Caco-2 (cell line): ENCODE measurements around the gene DCXR. TPM values are rescaled to one million over a fixed set of nuclear protein-coding genes. Genes with fewer than 3 reads are reported as not detected.

Source experiments
- BruUV-seq: library from RNA; stranded (reverse); fragments of 400-500 nt; replicated peaks from 2 replicates; lab custom pipeline; 2021; lab: Mats Ljungman, UMichigan
- CTCF ChIA-PET: fragments of 300-600 bp; sonication (Branson Sonifier 250); formaldehyde crosslinking; loops from one replicate; lab custom pipeline; 2022; ENCODE audit warnings: antibody characterized with exemption; lab: Charles Lee
- POLR2A ChIA-PET: fragments of 300-600 bp; sonication (Branson Sonifier 250); formaldehyde crosslinking; loops from one replicate; lab custom pipeline; 2022; ENCODE audit warnings: antibody characterized with exemption; lab: Charles Lee
- DNase-seq, 2 experiments: peaks; one replicate each; pipeline versions ENCODE4 v3.0.0 to v3.0.0-alpha.2; 2020 to 2022
- H3K27me3 ChIP-seq: replicated peaks from 2 replicates; pipeline ENCODE4 v1.6.0; 2011; ENCODE audit warnings: low read length; ENCODE audit not compliant: control insufficient read depth, insufficient read depth
- H3K36me3 ChIP-seq: 2 replicates; pipeline ENCODE4 v1.5.1; 2011; ENCODE audit warnings: low read length; ENCODE audit not compliant: control insufficient read depth, insufficient read depth
- H3K4me1 ChIP-seq: fragments of 250-450 bp; sonication (Bioruptor Pico); 2 replicates; pipeline ENCODE4 v1.5.1; 2020; ENCODE audit warnings: mild to moderate bottlenecking
- H3K4me3 ChIP-seq: 2 replicates; pipeline ENCODE4 v1.5.1; 2011; ENCODE audit warnings: low read depth, mild to moderate bottlenecking, control low read depth, low read length
- H3K9me3 ChIP-seq: fragments of 250-450 bp; sonication (Bioruptor Pico); 2 replicates; pipeline ENCODE4 v1.5.1; 2020; ENCODE audit warnings: mild to moderate bottlenecking, moderate library complexity
- H3K27ac Mint-ChIP-seq: one replicate; pipeline ENCODE4 v1.8.0; 2022; ENCODE audit warnings: mixed read lengths; ENCODE audit not compliant: unreplicated experiment
- H3K27me3 Mint-ChIP-seq: one replicate; pipeline ENCODE4 v1.8.0; 2022; ENCODE audit warnings: mixed read lengths; ENCODE audit not compliant: insufficient read depth, unreplicated experiment
- H3K36me3 Mint-ChIP-seq: one replicate; pipeline ENCODE4 v1.8.0; 2022; ENCODE audit warnings: mild to moderate bottlenecking, mixed read lengths; ENCODE audit not compliant: insufficient read depth, unreplicated experiment
- H3K4me1 Mint-ChIP-seq: one replicate; pipeline ENCODE4 v1.8.0; 2022; ENCODE audit warnings: low read depth, mixed read lengths; ENCODE audit not compliant: unreplicated experiment
- H3K4me3 Mint-ChIP-seq: one replicate; pipeline ENCODE4 v1.8.0; 2022; ENCODE audit warnings: mild to moderate bottlenecking, moderate library complexity, mixed read lengths; ENCODE audit not compliant: unreplicated experiment
- H3K9me3 Mint-ChIP-seq: one replicate; pipeline ENCODE4 v1.8.0; 2022; ENCODE audit warnings: mixed read lengths; ENCODE audit not compliant: unreplicated experiment
- intact Hi-C: fragments of 100-400 bp; cut with micrococcal nuclease; formaldehyde crosslinking; loops from one replicate; pipeline ENCODE4 v1.10.0; 2022; ENCODE audit not compliant: unreplicated experiment
- total RNA-seq: library from RNA; stranded (reverse); gene quantifications from 2 replicates; pipeline ENCODE4 v1.2.3, GENCODE V29; 2022
- TF ChIP-seq, protein P1 (sequence below), 2 experiments: fragments of 200-600 bp in 1 of 2; IDR thresholded peaks; 1 replicate in 1 of 2; 2 replicates in 1 of 2; pipeline versions ENCODE4 v1.5.1 to v1.8.0; 2011 to 2022; ENCODE audit warnings: antibody characterized with exemption in 1 of 2, control low read depth in 1 of 2, inconsistent platforms in 1 of 2, low read depth in 1 of 2, low read length in 1 of 2, mild to moderate bottlenecking in 1 of 2, moderate library complexity in 1 of 2; ENCODE audit not compliant: insufficient read depth in 1 of 2, severe bottlenecking in 1 of 2, unreplicated experiment in 1 of 2

DCXR gene
- total RNA-seq, 1 experiment from 2014 or later = 197 TPM

DNA sequence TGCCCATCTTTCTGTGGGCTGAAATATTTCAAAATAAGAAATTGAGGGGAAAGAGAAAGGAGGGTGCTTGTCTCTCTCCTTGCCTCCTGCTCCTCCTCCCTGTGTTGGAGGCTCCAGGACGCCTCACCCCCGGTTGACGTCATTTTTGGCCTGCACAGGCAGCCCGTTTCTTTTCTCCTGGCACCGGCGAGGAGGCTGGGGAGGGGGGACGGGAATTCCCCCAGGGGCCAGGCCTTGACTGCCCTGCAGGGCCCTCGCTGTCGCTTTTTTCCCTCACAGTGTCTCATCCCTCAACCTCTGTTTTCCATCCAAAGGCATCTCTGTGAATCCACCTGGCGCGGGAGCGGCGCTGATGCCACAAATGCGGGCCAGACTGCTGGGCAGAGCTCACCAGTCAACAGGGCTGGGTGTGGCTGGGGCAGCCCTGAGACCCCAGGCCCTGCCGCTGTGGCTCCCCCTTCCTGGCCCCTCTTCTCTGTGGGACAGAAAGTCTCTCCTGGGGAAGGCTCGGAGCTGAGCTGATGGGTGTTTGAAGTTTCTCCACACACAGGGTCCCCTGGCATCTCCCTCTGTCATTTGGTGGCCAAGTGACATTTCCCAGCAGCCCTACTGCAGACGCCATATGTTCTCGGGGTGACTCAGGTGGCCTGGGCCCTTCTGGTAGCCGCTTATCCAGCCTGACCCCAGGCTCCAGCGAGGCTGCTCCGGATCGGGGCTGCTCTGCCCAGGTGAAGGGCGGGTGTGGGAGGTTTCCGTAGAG lies 30.8 kb downstream of the DCXR start:
- TF ChIP-seq, protein P1, sequence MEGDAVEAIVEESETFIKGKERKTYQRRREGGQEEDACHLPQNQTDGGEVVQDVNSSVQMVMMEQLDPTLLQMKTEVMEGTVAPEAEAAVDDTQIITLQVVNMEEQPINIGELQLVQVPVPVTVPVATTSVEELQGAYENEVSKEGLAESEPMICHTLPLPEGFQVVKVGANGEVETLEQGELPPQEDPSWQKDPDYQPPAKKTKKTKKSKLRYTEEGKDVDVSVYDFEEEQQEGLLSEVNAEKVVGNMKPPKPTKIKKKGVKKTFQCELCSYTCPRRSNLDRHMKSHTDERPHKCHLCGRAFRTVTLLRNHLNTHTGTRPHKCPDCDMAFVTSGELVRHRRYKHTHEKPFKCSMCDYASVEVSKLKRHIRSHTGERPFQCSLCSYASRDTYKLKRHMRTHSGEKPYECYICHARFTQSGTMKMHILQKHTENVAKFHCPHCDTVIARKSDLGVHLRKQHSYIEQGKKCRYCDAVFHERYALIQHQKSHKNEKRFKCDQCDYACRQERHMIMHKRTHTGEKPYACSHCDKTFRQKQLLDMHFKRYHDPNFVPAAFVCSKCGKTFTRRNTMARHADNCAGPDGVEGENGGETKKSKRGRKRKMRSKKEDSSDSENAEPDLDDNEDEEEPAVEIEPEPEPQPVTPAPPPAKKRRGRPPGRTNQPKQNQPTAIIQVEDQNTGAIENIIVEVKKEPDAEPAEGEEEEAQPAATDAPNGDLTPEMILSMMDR (IDR thresholded peaks at IDR 0.05; ENCODE audit: insufficient read depth in 1 of 2, low read depth in 1 of 2, low read length in 1 of 2, severe bottlenecking in 1 of 2, unreplicated experiment in 1 of 2) = no peak
- Mint-ChIP-seq H3K4me1 (no peaks in the 10 kb centered on the region), H3K36me3 (peaks cover 17% of the 10 kb centered on the region), H3K27ac (no peak overlapping the region), H3K4me3 (no peak overlapping the region), H3K9me3 (no peaks in the 10 kb centered on the region), H3K27me3 (no peaks in the 10 kb centered on the region)
- ChIA-PET POLR2A (no interaction called here), CTCF (no interaction called here)
- Histone ChIP-seq H3K36me3 (no peaks in the 10 kb centered on the region; the same call in 1 of the 2 replicates), H3K4me1 (peaks cover 19% of the 10 kb centered on the region), H3K27me3 (no peaks in the 10 kb centered on the region), H3K4me3 (no peak overlapping the region), H3K9me3 (no peaks in the 10 kb centered on the region)
- intact Hi-C loops = no loop called here
- BruUV-seq = no TSS peak
- DNase-seq = no peak

DNA sequence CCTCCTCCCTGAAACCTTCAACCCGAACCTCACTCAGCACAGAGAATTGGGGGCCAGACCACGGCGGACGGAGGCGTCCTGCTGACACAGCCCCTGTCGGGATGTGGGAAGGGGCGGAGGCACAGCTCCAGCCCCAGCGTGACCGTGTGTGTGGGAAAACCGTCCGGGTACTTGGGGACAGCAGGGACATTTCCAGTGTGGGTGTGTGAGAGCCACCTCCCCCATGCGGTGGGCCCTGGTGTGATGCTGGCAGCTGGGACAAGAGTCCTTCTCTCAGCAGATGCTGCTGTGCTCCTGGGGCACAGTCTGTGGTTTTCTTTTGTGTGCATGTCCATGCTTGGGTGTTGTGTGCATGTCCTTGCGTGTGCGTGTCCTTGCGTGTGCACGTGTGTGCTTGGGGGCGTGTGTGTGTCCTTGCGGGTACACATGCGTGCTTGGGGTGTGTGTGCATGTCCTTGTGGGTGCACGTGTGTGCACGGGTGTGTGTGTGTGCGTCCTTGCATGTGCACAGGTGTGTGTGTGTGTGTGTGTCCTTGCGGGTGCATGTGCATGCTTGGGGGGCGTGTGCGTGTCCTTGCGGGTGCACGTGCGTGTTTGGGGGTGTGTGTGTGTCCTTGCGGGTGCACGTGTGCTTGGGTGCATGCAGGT lies 31.7 kb downstream of the DCXR start:
- ChIA-PET POLR2A (no interaction called here), CTCF (interaction anchor here (0.5 kb wide), 1 partner anchor 162 kb away, joined by 3 read pairs; no protein-coding TSS in a partner anchor)
- Mint-ChIP-seq H3K4me1 (no peaks in the 10 kb centered on the region), H3K9me3 (no peaks in the 10 kb centered on the region), H3K27ac (no peak overlapping the region), H3K4me3 (no peak overlapping the region), H3K36me3 (peaks cover 16% of the 10 kb centered on the region), H3K27me3 (no peaks in the 10 kb centered on the region)
- Histone ChIP-seq H3K4me3 (no peak overlapping the region), H3K36me3 (no peaks in the 10 kb centered on the region; the same call in 1 of the 2 replicates), H3K27me3 (no peaks in the 10 kb centered on the region), H3K4me1 (peaks cover 19% of the 10 kb centered on the region), H3K9me3 (no peaks in the 10 kb centered on the region)
- intact Hi-C loops = no loop called here
- no peak for DNase-seq
- TF ChIP-seq, protein P1 (IDR thresholded peaks at IDR 0.05; ENCODE audit: insufficient read depth in 1 of 2, low read depth in 1 of 2, low read length in 1 of 2, severe bottlenecking in 1 of 2, unreplicated experiment in 1 of 2) = no peak
- BruUV-seq = no TSS peak

DNA sequence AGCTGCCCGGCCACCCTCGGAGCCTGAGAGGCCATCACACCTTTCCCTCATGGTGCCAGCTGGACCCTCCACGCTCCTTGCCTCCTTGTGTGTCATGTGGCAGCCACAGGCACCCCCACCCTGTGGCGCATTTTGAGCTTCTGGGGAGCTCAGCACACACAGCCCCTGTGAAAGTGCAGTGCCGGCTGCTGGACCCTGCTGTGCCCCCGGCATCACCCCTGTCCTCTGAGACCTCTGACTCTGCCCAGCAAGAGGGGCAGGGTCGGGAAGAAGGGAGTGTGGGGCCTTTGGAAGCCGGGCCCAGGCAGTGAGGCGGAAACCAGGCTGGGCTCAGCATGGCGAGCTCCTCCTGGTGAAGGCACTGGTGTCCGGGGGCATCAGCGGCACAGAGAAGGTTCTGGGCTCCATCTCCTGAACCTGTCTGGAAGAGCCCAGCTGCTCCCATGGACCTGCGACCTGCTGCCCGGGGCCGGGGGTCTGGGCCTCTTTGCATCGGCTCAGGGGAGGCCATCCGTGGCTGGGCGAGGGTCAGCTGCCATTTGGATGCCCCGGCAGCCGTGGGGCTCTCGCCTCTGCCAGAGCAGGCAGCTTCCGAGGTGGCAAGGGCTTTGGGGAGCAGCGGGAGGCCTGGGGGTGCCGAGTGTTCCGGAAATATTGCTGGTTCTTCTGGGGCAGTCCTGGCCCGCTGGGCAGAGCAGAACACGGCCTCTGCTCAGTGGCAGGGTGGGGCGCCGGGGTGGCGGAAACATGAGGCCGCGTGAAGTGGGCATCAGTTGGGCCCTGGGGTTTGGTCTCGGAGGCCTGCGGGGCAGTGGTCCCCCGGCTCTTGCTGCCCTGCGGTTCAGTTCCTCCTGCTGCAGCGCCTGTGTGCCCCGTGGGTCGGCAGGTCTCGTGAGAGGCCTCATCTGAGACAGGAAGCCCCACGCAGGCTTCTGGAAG lies 32.7 kb downstream of the DCXR start:
- POLR2A ChIA-PET = no interaction called here

More for the DNA sequence above, 32.7 kb downstream of the DCXR start:
- Mint-ChIP-seq H3K27me3 (no peaks in the 10 kb centered on the region), H3K27ac (no peak overlapping the region), H3K4me1 (no peaks in the 10 kb centered on the region), H3K36me3 (peaks cover 17% of the 10 kb centered on the region), H3K9me3 (no peaks in the 10 kb centered on the region), H3K4me3 (no peak overlapping the region)
- Histone ChIP-seq H3K27me3 (no peaks in the 10 kb centered on the region), H3K4me1 (peaks cover 19% of the 10 kb centered on the region), H3K36me3 (no peaks in the 10 kb centered on the region; the same call in 1 of the 2 replicates), H3K4me3 (no peak overlapping the region), H3K9me3 (no peaks in the 10 kb centered on the region)
- no TSS peak for BruUV-seq
- CTCF ChIA-PET = interaction anchor here (1.9 kb wide), 1 partner anchor 15 kb away, joined by 9 read pairs; no protein-coding TSS in a partner anchor
- DNase-seq = no peak
- intact Hi-C loops = no loop called here
- TF ChIP-seq, protein P1 (IDR thresholded peaks at IDR 0.05; ENCODE audit: insufficient read depth in 1 of 2, low read depth in 1 of 2, low read length in 1 of 2, severe bottlenecking in 1 of 2, unreplicated experiment in 1 of 2) = no peak
